SK-N-DZ (cell line): ENCODE results near the gene TXNIP.

ENCODE experiments used
- DNase-seq: peaks from one replicate; pipeline ENCODE4 v3.0.0-alpha.2; 2015; ENCODE audit warnings: low spot score

TXNIP gene

DNA sequence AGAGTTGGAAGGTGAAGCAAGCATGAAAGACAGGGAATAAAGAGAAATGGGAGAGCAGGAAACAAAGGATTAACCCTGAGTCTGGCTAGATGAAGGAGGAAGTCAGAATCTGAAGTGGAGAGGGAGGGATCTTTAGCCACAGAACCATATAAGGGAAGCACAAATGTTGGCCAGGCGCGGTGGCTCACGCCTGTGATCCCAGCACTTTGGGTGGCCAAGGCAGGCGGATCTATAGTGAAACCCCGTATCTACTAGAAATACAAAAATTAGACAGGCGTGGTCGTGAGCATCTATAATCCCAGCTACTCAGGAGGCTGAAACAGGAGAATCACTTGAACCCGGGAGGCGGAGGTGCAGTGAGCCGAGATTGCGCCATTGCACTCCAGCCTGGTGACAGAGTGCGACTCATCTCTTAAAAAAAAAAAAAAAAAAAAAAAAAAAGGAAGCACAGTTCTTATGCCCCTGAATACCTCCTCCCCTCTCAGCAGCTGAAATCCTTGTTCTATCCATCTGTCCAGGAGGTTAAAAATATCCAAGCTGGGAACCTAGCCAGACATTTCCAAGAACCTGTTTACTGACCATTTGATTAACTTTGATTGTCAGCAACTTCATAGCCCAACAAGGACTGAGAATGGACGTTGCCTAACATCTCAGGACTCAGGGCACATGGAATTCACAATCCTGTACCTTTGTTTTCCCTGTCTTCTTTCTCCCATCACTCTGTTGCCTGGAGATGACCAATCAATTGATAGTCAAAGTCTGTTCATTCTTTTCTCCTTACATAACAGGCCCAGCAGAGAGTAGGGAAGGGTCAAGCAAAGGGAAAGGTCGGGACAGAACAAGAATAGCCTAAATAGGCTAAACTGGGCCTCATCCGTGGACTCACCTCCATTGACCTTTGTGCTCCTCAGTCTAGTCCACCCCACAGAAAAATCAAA lies 10.6 kb downstream of the TXNIP start:
- DNase-seq, result no peak

DNA sequence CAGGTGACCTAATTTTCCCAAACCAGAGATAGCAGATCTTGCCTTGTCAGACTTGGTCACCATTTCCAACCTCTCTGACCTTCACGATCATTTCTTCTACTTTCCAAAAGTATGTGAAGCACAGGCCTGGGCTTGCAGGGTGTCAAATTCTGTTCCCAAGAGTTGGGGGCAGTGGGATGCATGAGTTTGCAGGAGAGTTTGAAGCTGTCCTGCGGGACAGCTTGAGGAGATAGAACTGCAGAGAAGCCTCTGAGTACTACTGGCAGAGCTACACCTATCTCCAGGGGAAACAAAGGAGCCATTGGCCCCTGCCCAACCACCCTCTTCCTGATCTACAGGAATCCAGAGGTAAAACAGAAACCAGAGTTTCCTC lies 11.3 kb downstream of the TXNIP start:
- no peak for DNase-seq

GRCh38 chr1:145983960-145984830 lies 12.2 kb downstream of the TXNIP start:
- DNase-seq, result no peak

- DNase-seq, result no peak
Observed at GRCh38 chr1:145983206-145983675, 13.1 kb downstream of the TXNIP start.

GRCh38 chr1:145982010-145982723 lies 14.2 kb downstream of the TXNIP start:
- no peak for DNase-seq

GRCh38 chr1:145980457-145980994 lies 15.9 kb downstream of the TXNIP start:
- DNase-seq, result no peak

DNA sequence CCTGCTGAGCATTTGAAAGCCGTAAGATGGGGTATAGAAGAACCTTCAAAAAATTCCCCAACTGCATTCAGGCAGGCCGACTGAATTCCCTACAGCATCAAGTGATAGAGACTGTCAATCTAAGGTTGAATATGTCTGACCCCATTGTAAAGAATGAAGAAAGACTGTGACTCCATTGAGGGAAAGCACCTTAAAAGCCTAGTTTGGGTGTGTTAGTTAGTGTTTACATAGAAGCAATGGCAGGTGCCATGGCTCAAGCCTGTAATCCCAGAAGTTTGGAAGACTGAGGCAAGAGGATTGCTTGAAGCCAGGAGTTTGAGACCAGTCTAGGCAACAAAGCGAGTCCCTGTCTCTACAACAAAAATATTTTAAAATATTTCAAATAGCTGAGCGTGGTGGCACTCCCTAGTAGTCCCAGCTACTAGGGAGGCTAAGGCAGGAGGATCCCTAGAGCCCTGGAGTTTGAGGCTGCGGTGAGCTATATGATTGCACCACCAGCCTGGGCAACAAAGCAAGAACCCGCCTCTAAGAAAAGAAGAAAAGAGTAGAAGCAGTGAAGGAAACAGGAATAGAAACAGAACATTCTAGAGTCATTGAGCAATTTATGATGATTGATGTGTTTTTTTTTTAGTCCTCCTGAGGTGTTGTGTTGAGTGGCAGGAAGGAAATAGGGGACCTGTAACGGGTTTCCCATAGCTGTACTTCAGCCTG lies 16.5 kb downstream of the TXNIP start:
- no peak for DNase-seq

DNA sequence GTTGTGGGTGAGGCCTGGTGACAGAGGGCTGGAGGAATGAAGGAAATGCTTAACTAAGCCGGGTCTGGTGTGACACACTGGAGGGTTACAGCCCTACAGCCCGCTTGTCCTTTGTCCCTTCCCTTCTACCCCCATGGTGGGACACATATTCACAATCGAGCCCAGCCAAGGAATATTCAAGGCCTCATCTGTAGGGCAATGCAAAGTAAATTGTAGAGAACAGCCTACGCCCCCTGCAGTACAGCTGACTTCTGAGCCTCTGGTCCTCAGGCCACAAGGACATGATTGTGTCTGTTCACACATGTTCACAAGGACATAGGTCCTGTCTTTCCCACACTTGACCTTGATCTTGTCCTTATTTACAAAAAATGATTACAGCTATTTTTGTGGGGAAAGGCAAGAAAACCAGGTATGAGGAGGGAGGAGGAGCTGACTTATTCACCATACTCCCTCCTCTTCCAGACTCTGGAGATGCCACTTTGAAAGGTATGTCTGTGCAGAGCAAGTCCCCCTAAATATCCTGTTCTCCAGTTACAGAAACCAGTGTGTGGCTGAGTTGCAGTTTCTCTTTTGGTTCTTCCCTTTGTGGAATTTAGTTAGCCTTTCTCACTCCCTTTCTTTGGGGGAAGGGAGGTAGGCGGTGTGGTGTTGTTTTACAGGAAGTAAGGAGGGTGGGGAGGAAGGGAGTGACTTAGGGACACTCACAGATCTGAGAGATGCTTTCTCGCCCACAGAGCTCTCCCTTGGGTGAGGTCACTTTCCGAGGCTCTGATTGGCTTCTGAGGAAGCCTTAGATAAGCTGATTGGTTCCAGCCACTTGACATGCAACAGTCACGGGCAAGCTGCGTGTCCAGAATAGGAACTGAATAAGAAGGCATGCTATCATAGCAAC lies 17.3 kb downstream of the TXNIP start:
- peak; percentile 99 for DNase-seq

DNA sequence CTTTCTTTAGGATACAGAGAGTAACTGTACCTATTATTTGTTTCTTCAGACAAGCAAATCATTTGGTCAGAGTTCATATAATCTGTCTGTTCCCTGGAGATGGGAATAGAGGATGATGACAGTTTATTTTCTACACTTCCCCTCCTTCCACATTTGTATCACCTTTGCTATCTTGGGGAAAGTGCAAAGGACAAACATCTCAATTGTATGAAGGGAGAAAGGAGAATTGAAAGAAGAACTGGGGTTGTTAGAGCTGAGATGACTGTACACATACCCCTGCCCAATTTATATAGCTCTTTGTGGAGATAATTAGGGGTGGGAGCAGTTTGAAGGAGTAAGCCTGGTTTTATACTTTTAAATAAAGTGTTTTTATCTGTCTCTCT lies 17.9 kb downstream of the TXNIP start:
- no peak for DNase-seq

- peak; percentile 84 for DNase-seq
Observed at GRCh38 chr1:145977486-145978470, 18.6 kb downstream of the TXNIP start.

DNA sequence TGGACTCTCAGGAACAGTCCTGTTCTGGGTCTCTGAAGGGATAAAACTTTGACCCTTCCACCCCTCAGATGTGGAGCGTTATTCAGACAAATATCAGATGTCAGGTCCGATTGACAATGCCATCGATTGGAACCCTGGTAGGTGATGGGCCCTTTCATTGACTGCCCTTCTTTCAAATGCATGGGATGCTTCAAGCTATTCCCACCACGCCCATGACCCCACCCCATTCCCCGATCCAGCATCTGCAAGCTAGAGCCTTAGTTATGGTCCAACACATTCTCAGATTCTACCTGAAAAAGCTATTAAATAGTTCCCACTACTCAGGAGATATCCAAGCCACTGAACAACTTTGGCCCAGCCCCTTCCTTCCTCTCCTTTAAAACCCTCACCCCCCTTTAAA lies 19.4 kb downstream of the TXNIP start:
- DNase-seq, result no peak

- no peak for DNase-seq
Observed at GRCh38 chr1:145975216-145975615, 21.2 kb downstream of the TXNIP start.

DNA sequence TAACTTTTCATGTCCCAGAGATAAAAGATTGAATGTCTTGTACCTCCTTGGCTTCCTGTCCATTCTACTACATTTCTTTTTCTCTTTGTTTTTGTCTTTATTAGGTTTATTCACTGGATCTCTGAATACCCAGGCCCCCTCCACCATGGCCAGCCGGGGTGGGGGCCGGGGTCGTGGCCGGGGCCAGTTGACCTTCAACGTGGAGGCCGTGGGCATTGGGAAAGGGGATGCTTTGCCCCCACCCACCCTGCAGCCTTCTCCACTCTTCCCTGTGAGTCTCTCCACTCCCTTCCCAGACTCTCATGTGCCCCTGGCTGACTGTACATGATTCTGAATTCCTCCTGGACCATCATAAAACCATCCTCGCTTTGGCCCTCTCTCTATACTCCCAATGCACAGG lies 21.7 kb downstream of the TXNIP start:
- DNase-seq, result no peak

- no peak for DNase-seq
Observed at GRCh38 chr1:145972580-145972979, 23.8 kb downstream of the TXNIP start.

DNA sequence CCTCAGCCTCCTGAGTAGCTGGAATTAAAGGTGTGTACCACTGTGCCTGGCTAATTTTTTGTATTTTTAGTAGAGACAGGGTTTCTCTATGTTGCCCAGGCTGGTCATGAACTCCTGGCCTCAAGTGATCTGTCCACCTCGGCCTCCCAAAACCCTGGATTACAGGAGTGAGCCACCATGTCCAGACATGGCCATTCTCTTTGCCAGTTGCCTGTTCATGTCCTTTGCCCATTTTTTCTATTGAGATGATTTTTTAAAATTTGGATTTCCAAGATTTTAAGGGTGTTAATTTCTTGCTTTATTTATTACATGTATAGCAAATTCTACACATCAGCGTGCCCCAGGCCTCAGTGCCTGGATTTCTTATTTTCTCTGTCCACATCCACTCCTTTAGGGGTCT lies 29.1 kb downstream of the TXNIP start:
- DNase-seq, result no peak

DNA sequence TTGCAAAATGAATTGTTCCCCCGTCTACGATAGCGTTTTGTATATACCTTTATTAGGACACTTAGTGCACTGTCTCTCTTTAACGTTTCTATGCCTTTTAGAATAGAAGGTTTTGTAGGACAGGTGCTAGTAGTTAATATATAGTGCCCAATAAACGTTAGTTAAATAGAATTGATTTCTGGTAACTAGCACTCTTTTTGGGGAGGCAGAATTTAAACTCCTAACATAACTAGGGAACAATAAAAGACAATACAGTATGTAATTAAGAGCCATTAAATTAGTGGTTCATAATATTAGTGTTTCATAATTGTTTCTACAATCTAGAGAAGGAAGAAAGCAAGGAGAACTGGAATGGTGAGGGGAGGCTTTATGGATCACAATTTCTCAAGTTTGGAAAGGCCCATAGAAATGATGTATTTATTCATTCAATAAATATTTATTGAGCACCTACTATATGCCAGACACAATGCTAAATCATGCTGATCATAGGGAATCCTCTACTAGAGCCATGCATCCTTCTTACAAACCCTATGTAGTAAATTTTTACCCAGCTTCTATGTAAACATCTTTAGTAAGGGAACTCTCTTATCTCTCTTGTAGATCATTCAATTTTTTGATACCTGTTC lies 31.1 kb downstream of the TXNIP start:
- DNase-seq, result no peak

DNA sequence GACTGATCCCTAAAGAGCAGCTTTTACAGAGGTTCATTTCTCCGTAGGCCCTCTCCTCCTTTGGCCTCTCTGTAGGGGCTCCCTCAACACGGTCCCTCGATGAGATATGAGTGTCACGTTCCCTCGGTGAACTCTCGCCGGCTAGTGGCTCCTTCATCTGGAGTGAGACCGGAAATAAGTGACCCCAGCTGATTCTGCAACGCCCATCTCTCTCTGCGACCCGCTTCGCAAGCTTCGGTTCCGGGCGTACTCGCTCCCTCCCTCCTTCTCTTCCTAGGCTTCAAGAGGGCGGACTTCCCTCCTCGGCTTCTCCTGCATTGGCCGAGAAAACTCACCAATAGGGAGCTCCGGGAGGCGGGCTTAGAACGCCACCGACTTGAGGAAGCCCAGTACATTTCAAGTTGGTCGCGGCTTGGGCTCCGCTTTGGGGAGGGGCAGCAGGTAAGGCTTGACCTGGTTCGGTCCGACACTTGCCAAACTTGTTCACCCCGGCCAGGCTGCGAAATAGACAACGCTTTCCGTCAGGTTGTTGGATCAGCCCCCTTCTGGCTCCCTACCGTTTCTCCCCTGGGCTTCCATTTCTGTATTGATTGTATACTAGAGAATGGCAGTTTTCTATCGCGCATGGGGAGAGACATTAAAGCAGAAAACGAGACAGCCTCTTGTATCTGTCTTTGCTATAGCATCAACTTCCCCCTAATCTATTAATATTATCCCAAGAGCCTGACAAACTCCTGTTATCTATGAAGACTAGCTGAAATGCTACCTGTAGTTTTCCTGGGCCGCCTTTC lies 31.9 kb downstream of the TXNIP start, which contains the start of the genes ANKRD34A and POLR3GL:
Gene ANKRD34A, minus strand, starts transcription at position 248 of the 791 bp plus-strand sequence. CDS start 2,816 bp downstream, outside the sequence.
Gene POLR3GL, plus strand, starts transcription at position 363 of the 791 bp plus-strand sequence. CDS start 10,176 bp downstream, outside the sequence.
- peak; percentile 93 for DNase-seq
